ENCODE results near the gene LUZP2.

DNA sequence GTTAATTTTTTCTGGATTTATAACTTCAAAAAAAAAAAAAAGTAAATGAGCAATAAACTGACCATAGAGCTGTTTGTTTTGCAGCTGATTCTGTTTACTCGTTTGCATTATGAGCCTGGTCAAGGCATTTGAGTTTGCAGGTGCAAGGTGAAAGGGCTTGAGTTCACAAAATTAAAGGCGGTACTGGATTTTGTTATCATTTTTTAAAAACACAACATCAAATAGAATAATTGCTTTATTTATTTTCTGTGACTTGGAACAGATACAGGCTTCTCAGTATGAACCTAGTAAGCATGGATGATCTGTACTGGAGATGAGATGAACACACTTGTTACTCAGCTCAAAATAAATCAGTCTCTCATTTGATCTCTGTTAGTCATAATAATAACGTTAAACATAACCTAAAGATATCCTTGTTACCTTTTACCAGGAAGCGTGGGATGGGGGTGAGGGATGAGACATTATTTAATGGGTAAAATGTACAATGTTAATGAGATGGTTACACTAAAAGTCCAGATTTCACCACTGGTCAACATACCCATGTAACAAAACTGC, 137.8 kb downstream of the LUZP2 start:
- TF ChIP-seq ZFX (IDR thresholded peaks at IDR 0.05; ENCODE audit: borderline replicate concordance): no peak
- TF ChIP-seq, protein P1, sequence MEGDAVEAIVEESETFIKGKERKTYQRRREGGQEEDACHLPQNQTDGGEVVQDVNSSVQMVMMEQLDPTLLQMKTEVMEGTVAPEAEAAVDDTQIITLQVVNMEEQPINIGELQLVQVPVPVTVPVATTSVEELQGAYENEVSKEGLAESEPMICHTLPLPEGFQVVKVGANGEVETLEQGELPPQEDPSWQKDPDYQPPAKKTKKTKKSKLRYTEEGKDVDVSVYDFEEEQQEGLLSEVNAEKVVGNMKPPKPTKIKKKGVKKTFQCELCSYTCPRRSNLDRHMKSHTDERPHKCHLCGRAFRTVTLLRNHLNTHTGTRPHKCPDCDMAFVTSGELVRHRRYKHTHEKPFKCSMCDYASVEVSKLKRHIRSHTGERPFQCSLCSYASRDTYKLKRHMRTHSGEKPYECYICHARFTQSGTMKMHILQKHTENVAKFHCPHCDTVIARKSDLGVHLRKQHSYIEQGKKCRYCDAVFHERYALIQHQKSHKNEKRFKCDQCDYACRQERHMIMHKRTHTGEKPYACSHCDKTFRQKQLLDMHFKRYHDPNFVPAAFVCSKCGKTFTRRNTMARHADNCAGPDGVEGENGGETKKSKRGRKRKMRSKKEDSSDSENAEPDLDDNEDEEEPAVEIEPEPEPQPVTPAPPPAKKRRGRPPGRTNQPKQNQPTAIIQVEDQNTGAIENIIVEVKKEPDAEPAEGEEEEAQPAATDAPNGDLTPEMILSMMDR (IDR thresholded peaks at IDR 0.05): no peak

All from 22Rv1 (cell line).